BLaER1 (cell line): ENCODE results near the gene BMP4.

Source experiments
- H3K27ac ChIP-seq: shearing (Covaris generic); formaldehyde crosslinking; 2 replicates; pipeline ENCODE4 v1.8.1; 2022
- H3K27me3 ChIP-seq: shearing (Covaris generic); formaldehyde crosslinking; 2 replicates; pipeline ENCODE4 v1.8.1; 2022
- H3K36me3 ChIP-seq: shearing (Covaris generic); formaldehyde crosslinking; 2 replicates; pipeline ENCODE4 v1.8.1; 2022
- H3K4me1 ChIP-seq: shearing (Covaris generic); formaldehyde crosslinking; 2 replicates; pipeline ENCODE4 v1.8.1; 2022
- H3K4me2 ChIP-seq: shearing (Covaris generic); formaldehyde crosslinking; 2 replicates; pipeline ENCODE4 v1.8.1; 2022
- H3K4me3 ChIP-seq: shearing (Covaris generic); formaldehyde crosslinking; 2 replicates; pipeline ENCODE4 v1.8.1; 2022
- H3K9ac ChIP-seq: shearing (Covaris generic); formaldehyde crosslinking; 2 replicates; pipeline ENCODE4 v1.8.1; 2022
- H3K9me3 ChIP-seq: shearing (Covaris generic); formaldehyde crosslinking; 2 replicates; pipeline ENCODE4 v1.8.1; 2022
- H4K20me1 ChIP-seq: shearing (Covaris generic); formaldehyde crosslinking; 2 replicates; pipeline ENCODE4 v1.8.1; 2022
- Cebpa-rat ChIP-seq: shearing (Covaris generic); IDR thresholded peaks from 2 replicates; pipeline ENCODE4 v1.8.1; 2022

Gene BMP4

DNA sequence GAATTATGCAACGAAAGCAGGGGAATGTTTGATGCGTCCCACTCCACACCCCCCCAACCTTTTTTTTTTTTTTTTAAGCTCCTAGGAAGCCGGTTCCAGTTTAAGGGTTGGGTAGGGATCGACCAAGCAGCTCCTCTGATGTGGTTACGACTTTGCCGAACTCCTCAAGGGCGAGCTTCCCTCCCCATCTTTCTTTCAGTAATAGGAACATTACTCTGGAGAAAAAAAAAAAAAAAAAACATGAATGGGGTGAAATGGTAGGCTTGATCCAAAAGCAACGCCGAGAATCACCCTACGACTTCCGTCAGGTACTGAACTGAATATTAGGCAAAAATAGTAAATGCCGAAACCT, 9.6 kb downstream of the BMP4 start:
- no peak overlapping the region for H3K27ac ChIP-seq
- 0 out of 2 replicates have a peak, but pooled peaks cover 5% of the 10 kb centered on the region for H4K20me1 ChIP-seq
- TF ChIP-seq Cebpa-rat = no peak
- no peaks in the 10 kb centered on the region for H3K27me3 ChIP-seq
- H3K9ac ChIP-seq = no peak overlapping the region
- H3K4me3 ChIP-seq = no peak overlapping the region
- H3K4me2 ChIP-seq = no peak overlapping the region
- peaks cover 29% of the 10 kb centered on the region for H3K36me3 ChIP-seq
- H3K4me1 ChIP-seq = peaks cover 24% of the 10 kb centered on the region
- peaks cover 9% of the 10 kb centered on the region; the same call in 1 of the 2 replicates for H3K9me3 ChIP-seq

DNA sequence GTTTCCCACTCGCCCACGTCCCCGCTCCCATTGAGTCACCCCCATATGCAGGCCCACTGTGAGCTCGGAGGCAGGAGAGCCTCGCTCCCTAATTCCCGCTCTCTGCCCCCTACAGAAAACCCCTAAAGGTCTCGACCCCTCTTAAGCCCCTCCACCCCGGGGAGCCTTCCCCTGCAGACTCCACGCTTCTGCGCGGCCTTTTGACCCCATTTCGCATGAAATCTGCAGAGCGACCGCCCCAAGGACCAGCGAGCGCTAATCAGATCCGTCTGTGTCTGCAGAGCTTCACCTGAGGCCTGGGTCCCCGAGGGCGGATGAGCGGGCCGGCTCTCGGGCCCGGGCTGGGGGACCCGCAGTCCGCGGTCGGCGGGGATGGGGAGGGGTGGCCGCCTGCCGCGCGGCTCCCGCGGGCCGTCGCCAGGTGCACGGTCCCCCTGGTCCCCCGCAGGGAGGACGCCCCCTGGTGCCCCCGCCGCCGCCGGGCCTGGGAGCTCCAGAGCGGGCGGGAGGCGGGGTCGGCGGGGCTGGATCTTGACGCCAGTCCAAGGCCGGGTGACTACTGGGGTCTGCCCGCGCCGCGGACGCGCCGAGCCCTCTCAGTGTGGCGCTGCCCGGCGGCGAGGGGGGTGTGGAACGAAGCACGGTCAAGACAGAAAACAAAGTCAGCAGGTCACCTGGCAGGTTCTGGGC, 10.1 kb downstream of the BMP4 start:
- H3K27me3 ChIP-seq = no peaks in the 10 kb centered on the region
- peaks cover 19% of the 10 kb centered on the region for H3K4me1 ChIP-seq
- TF ChIP-seq Cebpa-rat = no peak
- no peak overlapping the region for H3K27ac ChIP-seq
- peaks cover 9% of the 10 kb centered on the region; the same call in 1 of the 2 replicates for H3K9me3 ChIP-seq
- H3K4me2 ChIP-seq = no peak overlapping the region
- peaks cover 23% of the 10 kb centered on the region for H3K36me3 ChIP-seq
- H4K20me1 ChIP-seq = 0 out of 2 replicates have a peak, but pooled peaks cover under 1% of the 10 kb centered on the region
- H3K9ac ChIP-seq = no peak overlapping the region
- H3K4me3 ChIP-seq = no peak overlapping the region

DNA sequence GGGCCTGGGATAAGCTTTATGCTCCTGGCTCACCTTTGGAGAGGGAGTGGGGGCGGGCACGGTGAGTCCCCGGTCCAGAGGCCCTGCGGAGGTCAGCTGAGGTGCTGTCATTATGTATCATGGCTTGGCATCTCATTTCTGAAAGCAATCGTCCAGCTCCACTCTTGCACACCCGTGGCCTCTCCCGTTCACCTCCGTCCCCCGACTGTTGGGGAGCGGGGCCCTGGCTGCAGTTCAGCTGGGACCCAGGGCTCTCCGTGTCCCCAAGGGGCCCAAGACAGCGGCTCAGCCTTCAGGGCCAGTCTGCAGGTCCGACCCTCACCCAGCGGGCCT, 10.6 kb downstream of the BMP4 start:
- H3K27me3 ChIP-seq = no peaks in the 10 kb centered on the region

DNA sequence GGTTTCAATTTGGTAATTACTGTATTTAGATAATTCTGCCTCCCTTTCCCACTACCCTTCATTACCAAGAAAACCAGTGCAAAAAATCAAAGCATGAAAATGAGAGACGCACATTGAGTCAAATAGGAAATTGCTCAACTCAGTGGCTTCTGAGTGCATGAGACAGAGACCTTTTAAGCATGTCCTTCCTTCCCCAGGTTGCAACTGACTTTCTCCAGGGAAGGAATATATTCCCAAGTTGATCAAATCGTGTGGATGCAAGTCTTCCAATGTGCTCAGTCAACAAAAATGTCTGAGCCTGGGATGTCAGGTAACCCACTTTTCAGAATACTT, 12.9 kb downstream of the BMP4 start:
- no peak overlapping the region for H3K4me3 ChIP-seq
- H3K4me2 ChIP-seq = no peak overlapping the region
- no peak for TF ChIP-seq Cebpa-rat
- H3K9me3 ChIP-seq = peaks cover 9% of the 10 kb centered on the region; the same call in 1 of the 2 replicates
- peaks cover 12% of the 10 kb centered on the region for H3K4me1 ChIP-seq
- H3K36me3 ChIP-seq = no peaks in the 10 kb centered on the region
- no peak overlapping the region for H3K27ac ChIP-seq
- no peaks in the 10 kb centered on the region for H4K20me1 ChIP-seq
- H3K27me3 ChIP-seq = no peaks in the 10 kb centered on the region
- no peak overlapping the region for H3K9ac ChIP-seq

More for the DNA sequence above, 10.6 kb downstream of the BMP4 start:
- H4K20me1 ChIP-seq = no peaks in the 10 kb centered on the region
- no peak overlapping the region for H3K4me2 ChIP-seq
- TF ChIP-seq Cebpa-rat = no peak
- H3K4me3 ChIP-seq = no peak overlapping the region
- peaks cover 9% of the 10 kb centered on the region; the same call in 1 of the 2 replicates for H3K9me3 ChIP-seq
- no peak overlapping the region for H3K27ac ChIP-seq
- H3K36me3 ChIP-seq = peaks cover 18% of the 10 kb centered on the region
- H3K4me1 ChIP-seq = peaks cover 14% of the 10 kb centered on the region
- H3K9ac ChIP-seq = no peak overlapping the region

DNA sequence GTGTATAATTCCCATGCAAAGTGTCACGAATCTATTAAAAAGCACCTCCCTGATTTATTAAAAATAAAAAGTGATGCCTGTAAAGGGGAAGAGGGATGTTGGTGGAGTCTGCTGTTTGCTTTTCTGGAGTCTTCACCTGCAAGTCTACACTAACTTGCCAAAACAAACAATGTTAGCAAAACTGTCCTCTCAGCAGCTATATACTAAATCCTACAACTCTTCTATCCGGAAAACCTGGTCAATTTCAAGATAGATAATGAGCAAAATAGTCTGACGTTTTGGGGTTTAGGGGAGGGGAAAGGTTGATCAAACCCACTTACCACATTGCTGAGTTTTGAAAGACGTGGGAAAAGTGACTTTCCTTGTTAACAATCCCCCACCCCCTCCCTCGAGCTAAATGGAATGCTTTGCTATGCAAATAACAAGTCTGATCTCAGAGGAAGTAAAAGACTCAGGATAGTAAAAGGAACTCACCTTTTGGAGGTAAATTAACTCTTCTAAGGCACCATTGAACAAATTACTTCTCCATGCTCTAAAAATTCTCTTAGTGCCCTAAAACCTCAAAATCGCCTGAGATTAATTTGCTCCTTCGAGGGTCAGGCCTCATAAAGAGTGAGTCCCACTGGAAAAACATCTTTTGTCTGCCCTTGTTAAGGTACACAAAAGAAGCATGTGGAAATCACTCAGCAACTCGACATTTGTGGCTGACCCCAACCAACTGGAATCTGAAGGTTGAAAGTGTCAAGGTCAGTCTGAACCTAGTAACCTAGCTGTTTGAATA, 13.5 kb downstream of the BMP4 start:
- H3K4me3 ChIP-seq = no peak overlapping the region
- H3K9me3 ChIP-seq = peaks cover 9% of the 10 kb centered on the region; the same call in 1 of the 2 replicates
- H3K27me3 ChIP-seq = no peaks in the 10 kb centered on the region
- TF ChIP-seq Cebpa-rat = no peak
- no peak overlapping the region for H3K4me2 ChIP-seq
- H3K9ac ChIP-seq = no peak overlapping the region
- no peak overlapping the region for H3K27ac ChIP-seq
- no peaks in the 10 kb centered on the region for H4K20me1 ChIP-seq
- no peaks in the 10 kb centered on the region for H3K36me3 ChIP-seq
- H3K4me1 ChIP-seq = peaks cover 8% of the 10 kb centered on the region

DNA sequence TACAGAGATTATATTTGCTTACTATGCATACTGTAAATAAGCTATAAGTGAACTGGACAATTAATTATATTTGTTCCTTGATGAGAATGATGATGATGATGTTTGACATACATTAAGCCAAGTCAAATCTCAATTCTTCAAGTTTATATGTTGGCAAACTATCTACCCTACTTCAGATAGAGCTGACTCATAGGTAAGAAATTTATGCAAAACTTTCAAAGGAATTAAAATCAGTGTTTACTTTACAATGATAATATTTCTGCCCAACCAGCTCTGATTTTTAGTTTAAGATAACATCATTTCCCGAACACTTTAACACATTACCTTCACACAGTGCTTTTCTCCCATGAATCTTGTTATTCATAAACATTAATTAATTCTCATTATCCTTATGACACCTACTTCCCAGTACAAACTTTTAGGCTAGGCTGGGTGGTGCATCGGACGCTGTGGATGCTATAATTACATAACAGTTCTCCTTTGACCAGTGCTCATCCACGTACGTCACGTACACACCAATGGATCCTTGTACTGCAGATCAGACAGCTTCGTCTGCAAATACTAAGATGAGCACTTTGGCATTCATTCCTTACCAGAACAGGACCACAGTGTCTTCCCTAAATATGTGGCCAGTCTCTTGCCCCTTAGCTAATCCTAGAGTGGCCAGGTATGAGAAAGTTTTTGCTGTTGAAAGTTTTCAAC, 18.3 kb downstream of the BMP4 start:
- Histone ChIP-seq H3K36me3 (no peaks in the 10 kb centered on the region), H3K9me3 (no peaks in the 10 kb centered on the region; the same call in 1 of the 2 replicates), H3K4me2 (no peak overlapping the region), H4K20me1 (no peaks in the 10 kb centered on the region), H3K27ac (no peak overlapping the region), H3K4me3 (no peak overlapping the region), H3K27me3 (no peaks in the 10 kb centered on the region), H3K9ac (no peak overlapping the region), H3K4me1 (peaks cover 15% of the 10 kb centered on the region)
- no peak for TF ChIP-seq Cebpa-rat

DNA sequence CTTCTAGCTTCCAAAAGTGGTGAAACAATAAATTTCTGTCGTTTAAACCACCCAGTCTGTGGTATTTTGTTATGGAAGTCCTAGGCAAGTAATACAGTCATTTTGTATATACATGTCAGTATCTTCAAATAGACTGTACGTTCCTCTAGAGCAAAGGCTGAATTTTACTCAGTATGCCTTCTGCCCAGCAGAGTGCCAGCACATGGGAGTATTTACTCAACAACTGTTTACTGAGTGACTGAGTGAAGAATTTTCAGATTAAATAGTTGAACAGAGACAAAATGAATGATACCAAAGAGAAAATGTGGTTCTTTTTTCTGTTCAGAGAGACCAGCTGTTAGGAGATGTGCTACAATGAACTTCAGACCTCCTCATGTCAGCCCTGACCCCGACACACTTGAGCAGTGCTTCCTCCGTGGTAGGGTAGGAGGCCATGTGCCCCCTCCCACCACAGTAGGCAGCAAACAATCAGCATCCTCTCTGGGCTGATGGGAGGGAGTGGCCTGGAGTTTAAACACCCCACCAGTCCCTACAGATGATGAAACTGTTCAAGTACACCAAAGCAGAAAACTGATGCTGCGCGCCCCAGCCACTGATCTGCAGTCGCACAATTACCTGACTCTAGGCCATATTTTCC, 21.7 kb downstream of the BMP4 start:
- Histone ChIP-seq H3K27ac (0 out of 2 replicates have a peak overlapping the region, but pooled peaks have one; percentile 10), H3K27me3 (no peaks in the 10 kb centered on the region), H3K4me1 (peaks cover 15% of the 10 kb centered on the region), H3K36me3 (no peaks in the 10 kb centered on the region), H3K4me3 (no peak overlapping the region), H4K20me1 (no peaks in the 10 kb centered on the region), H3K9me3 (no peaks in the 10 kb centered on the region; the same call in 1 of the 2 replicates), H3K9ac (no peak overlapping the region), H3K4me2 (peak overlapping the region; percentile 61)
- TF ChIP-seq Cebpa-rat = no peak

DNA sequence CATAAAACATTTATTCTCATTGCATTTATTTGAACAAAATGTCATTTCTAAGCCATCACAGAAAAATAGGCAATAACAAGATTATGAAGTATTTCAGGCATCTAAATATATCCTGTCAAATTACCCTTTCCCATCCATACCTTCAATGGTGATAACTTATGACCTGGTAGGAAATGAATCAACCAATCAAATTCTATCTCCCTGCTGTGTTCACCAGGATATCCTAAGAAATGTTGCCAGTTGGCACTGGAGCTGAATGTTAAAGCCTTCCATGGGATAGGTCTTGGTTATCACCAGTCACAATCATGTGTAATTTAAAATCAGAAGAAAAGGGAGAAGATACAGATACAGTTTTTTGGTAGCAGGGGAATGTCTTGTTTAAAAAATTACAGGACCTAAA, 23.7 kb downstream of the BMP4 start:
- no peak overlapping the region for H3K9ac ChIP-seq
- no peaks in the 10 kb centered on the region for H3K36me3 ChIP-seq
- H3K4me1 ChIP-seq = peaks cover 15% of the 10 kb centered on the region
- TF ChIP-seq Cebpa-rat = no peak
- H3K4me2 ChIP-seq = no peak overlapping the region
- no peak overlapping the region for H3K27ac ChIP-seq
- no peaks in the 10 kb centered on the region for H4K20me1 ChIP-seq
- no peak overlapping the region for H3K4me3 ChIP-seq
- H3K9me3 ChIP-seq = no peaks in the 10 kb centered on the region; the same call in 1 of the 2 replicates
- no peaks in the 10 kb centered on the region for H3K27me3 ChIP-seq

DNA sequence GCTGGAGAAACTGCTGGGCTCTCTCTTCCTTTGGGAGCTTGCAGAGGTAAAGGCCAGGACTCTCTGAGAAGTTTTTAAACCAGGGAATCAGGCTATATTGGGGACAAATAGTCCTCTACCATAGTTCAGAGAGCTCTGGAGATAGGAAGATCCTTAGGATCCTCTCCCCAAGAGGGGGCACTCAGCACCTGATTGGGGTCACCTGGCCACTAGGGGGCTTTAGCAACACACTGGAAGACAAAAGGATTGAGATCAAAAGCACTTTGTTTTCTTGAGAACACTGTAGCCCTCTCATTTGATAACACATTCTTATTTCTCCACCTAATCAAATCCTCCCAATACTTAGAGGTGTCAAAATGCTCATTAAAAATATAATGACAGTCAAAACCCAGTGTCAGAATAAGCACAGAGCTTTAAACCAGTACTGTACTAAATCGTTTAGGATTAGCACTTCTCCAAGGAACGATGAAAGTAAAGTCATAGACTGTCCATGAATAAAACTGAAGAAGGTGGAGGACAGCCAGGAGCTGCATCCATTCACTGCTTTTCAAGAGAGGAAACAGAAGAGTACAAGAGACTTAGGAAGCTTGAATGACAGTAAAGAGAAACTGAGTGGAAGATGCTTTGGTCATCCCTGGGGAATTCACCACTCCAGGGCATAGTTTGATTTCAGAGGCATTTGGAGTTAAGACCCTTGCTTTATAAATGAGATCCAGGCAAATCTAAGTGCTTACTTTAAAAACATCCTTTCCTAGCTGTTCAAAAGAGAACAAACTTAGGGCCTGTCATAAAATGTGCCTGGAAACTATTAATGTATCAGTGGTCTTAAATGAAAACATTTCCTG, 26.5 kb downstream of the BMP4 start:
- TF ChIP-seq Cebpa-rat = no peak
- Histone ChIP-seq H3K4me1 (peaks cover 10% of the 10 kb centered on the region), H3K4me3 (no peak overlapping the region), H3K36me3 (no peaks in the 10 kb centered on the region), H4K20me1 (no peaks in the 10 kb centered on the region), H3K27ac (no peak overlapping the region), H3K4me2 (no peak overlapping the region), H3K9ac (no peak overlapping the region), H3K27me3 (no peaks in the 10 kb centered on the region), H3K9me3 (no peaks in the 10 kb centered on the region; the same call in 1 of the 2 replicates)
